Trophoblast cell (in vitro differentiated cells and primary cell): ENCODE measurements around the gene PDXP.
A peak's percentile ranks its signal among the peaks of the same experiment; 100 is the strongest.

ENCODE experiments used
- DNase-seq, 2 donors: peaks; one replicate each; pipeline ENCODE4 v3.0.0-alpha.2; 2016
- H2AFZ ChIP-seq: 2 replicates; pipeline ENCODE4 v1.6.1; 2013; ENCODE audit warnings: low read length, moderate library complexity, mild to moderate bottlenecking; ENCODE audit not compliant: insufficient read depth, poor library complexity
- H2AK5ac ChIP-seq: 2 replicates; pipeline ENCODE4 v1.6.1; 2013; ENCODE audit warnings: mild to moderate bottlenecking, low read length
- H2BK120ac ChIP-seq: 2 replicates; pipeline ENCODE4 v1.6.1; 2013; ENCODE audit warnings: low read length, mild to moderate bottlenecking, moderate library complexity; ENCODE audit not compliant: insufficient read depth, poor library complexity
- H2BK12ac ChIP-seq: 2 replicates; pipeline ENCODE4 v1.6.1; 2013; ENCODE audit warnings: mild to moderate bottlenecking, low read length, moderate library complexity
- H2BK5ac ChIP-seq: 2 replicates; pipeline ENCODE4 v1.6.1; 2013; ENCODE audit warnings: low read length, low read depth, moderate library complexity, mild to moderate bottlenecking; ENCODE audit not compliant: poor library complexity
- H3K14ac ChIP-seq: 2 replicates; pipeline ENCODE4 v1.6.1; 2013; ENCODE audit warnings: mild to moderate bottlenecking, low read length
- H3K18ac ChIP-seq: 2 replicates; pipeline ENCODE4 v1.6.1; 2013; ENCODE audit warnings: mild to moderate bottlenecking, low read length
- H3K23ac ChIP-seq: 2 replicates; pipeline ENCODE4 v1.6.1; 2013; ENCODE audit warnings: low read length
- H3K27ac ChIP-seq: 2 replicates; pipeline ENCODE4 v1.5.1; 2013; ENCODE audit warnings: low read depth, mild to moderate bottlenecking, inconsistent platforms, low read length, moderate library complexity
- H3K27me3 ChIP-seq: 2 replicates; pipeline ENCODE4 v1.6.1; 2013; ENCODE audit warnings: inconsistent platforms, mild to moderate bottlenecking, low read length, moderate library complexity; ENCODE audit not compliant: insufficient read depth
- H3K36me3 ChIP-seq, 2 experiments: 1 replicate in 1 of 2; 2 replicates in 1 of 2; pipeline ENCODE4 v1.6.1; 2013; ENCODE audit warnings: low read length in 2 of 2, mild to moderate bottlenecking in 2 of 2, moderate library complexity in 1 of 2; ENCODE audit not compliant: insufficient read depth in 2 of 2, control insufficient read depth in 1 of 2
- H3K4ac ChIP-seq: 2 replicates; pipeline ENCODE4 v1.6.1; 2013; ENCODE audit warnings: low read depth, mild to moderate bottlenecking, low read length, moderate library complexity
- H3K4me1 ChIP-seq, 2 experiments: 1 replicate in 1 of 2; 2 replicates in 1 of 2; pipeline ENCODE4 v1.6.1; 2013; ENCODE audit warnings: low read length in 2 of 2, mild to moderate bottlenecking in 2 of 2, moderate library complexity in 1 of 2; ENCODE audit not compliant: insufficient read depth in 2 of 2, control insufficient read depth in 1 of 2
- H3K4me2 ChIP-seq: 2 replicates; pipeline ENCODE4 v1.6.1; 2013; ENCODE audit warnings: inconsistent platforms, mild to moderate bottlenecking, low read length, moderate library complexity
- H3K4me3 ChIP-seq: 2 replicates; pipeline ENCODE4 v1.5.1; 2013; ENCODE audit warnings: mild to moderate bottlenecking, low read depth, low read length, inconsistent platforms
- H3K79me1 ChIP-seq: one replicate; pipeline ENCODE4 v1.6.1; 2013; ENCODE audit warnings: low read length
- H3K79me2 ChIP-seq: 2 replicates; pipeline ENCODE4 v1.6.1; 2013; ENCODE audit warnings: low read length, mild to moderate bottlenecking; ENCODE audit not compliant: control insufficient read depth, insufficient read depth, poor library complexity
- H3K9ac ChIP-seq: 2 replicates; pipeline ENCODE4 v1.6.1; 2013; ENCODE audit warnings: mild to moderate bottlenecking, low read length
- H3K9me3 ChIP-seq: 2 replicates; pipeline ENCODE4 v1.6.1; 2013; ENCODE audit warnings: low read depth, mild to moderate bottlenecking, control low read depth, inconsistent platforms, low read length; ENCODE audit not compliant: insufficient read depth
- H4K12ac ChIP-seq: 2 replicates; pipeline ENCODE4 v1.6.1; 2013; ENCODE audit warnings: low read depth, mild to moderate bottlenecking, low read length, moderate library complexity
- H4K8ac ChIP-seq: 2 replicates; pipeline ENCODE4 v1.6.1; 2013; ENCODE audit warnings: low read depth, mild to moderate bottlenecking, low read length, moderate library complexity
- H4K91ac ChIP-seq: one replicate; pipeline ENCODE4 v1.6.1; 2013; ENCODE audit warnings: low read depth, mild to moderate bottlenecking, low read length, moderate library complexity
- WGBS: extraction: QIAGEN DNeasy Blood & Tissue Kit; methylation state at CpG from one replicate; pipeline ENCODE4 v1.1.7; 2013; ENCODE audit warnings: missing lambda C conversion rate; ENCODE audit not compliant: insufficient read length, insufficient coverage; ENCODE audit errors: extremely low coverage; 5-methylcytosine and 5-hydroxymethylcytosine counted together

The PDXP gene

DNA sequence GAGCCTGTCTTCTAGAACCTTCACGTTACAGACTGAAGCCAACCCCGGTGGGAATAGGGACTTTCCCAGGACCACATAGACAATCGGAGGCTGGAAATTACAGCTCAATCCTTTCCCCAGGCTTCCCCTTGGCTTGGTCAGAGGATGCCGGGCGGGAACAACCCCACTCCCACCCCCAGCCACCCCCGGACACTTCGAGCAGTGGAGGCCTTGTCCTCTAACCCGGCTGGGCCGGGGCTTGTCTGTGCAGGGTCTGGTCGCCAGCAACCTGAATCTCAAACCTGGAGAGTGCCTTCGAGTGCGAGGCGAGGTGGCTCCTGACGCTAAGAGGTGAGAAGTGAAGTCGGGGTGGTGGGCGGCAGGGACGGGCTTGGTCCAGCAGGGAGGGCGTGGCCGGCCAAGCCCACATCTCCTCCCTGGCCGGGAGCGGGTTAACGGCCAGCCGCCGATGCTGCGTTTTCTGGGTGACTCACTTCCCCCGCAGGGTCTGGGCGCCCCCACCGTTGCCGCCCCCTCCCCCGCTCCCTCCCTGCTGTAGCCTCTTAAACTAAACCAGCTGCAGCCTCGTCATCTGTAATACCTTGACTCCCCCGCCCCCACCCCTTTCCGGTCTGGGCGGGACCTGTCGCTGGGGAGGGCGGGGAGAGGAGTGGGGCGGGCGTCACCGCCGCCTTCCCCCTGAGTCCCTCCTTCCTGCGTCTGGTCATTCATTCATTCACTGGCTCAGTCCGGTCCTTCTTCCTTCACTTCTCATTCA, 18.4 kb downstream of the PDXP start:
- Histone ChIP-seq H3K79me2 (no peaks in the 10 kb centered on the region), H2BK12ac (peak overlapping the region; percentile 51), H3K9ac (no peak overlapping the region), H3K9me3 (no peaks in the 10 kb centered on the region), H3K4me1 (peaks cover 6 to 11% of the 10 kb centered on the region in 2 experiments), H3K4me2 (peak overlapping the region; percentile 71), H2BK5ac (peak overlapping the region; percentile 67), H3K4me3 (peak overlapping the region; percentile 51), H3K27me3 (no peaks in the 10 kb centered on the region), H3K14ac (peak overlapping the region; percentile 74), H3K27ac (peak overlapping the region; percentile 40), H4K8ac (peak overlapping the region; percentile 85), H2AFZ (peak overlapping the region; percentile 82), H3K79me1 (peaks cover 9% of the 10 kb centered on the region), H4K12ac (peak overlapping the region; percentile 81), H3K18ac (peak overlapping the region; percentile 28), H3K4ac (peak overlapping the region; percentile 29), H4K91ac (peak overlapping the region; percentile 81), H2BK120ac (peak overlapping the region; percentile 71), H3K36me3 (no peaks in the 10 kb centered on the region), H2AK5ac (peak overlapping the region; percentile 84), H3K23ac (no peak overlapping the region)
- DNase-seq: peak; percentile 85 to 91
- WGBS: no CpG with 5 or more reads among the region's 42 CpGs

DNA sequence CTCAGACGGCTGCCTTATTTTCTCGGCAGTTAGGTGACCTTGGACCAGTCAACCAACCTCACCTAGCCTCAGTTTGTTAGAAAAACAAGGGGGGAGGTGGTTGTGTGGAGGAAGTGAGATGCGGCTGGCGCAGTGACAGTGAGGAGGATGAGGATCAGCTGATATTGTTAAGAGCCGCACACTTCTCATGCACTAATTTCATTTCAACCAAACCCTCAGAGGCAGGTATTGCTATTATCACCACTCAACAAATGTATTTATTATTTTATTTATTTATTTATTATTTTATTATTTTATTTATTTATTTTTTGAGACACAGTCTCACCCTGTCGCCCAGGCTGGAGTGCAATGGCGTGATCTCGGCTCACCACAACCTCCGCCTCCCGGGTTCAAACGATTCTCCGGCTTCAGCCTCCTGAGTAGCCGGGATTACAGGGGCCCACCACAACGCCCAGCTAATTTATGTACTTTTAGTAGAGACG, 19.0 kb downstream of the PDXP start:
- no CpG with 5 or more reads among the region's 15 CpGs for WGBS
- Histone ChIP-seq H3K4ac (no peak overlapping the region), H4K8ac (peak overlapping the region; percentile 15)

DNA sequence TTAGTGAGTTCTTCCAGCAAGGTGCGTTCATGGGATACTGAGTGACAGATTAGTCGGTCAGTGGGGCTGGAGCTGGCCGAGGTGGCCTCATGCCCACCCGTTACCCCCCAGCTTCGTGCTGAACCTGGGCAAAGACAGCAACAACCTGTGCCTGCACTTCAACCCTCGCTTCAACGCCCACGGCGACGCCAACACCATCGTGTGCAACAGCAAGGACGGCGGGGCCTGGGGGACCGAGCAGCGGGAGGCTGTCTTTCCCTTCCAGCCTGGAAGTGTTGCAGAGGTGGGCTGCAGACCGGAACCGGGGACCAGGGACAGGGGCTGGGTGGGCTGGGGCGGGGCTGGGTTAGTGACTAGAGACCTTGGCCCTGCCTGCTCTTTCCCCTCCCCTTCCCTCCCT, 19.8 kb downstream of the PDXP start:
- Histone ChIP-seq H4K91ac (no peak overlapping the region), H3K79me1 (peaks cover 9% of the 10 kb centered on the region), H3K27me3 (no peaks in the 10 kb centered on the region), H3K36me3 (no peaks in the 10 kb centered on the region), H3K18ac (no peak overlapping the region), H3K4me1 (peaks cover 6 to 11% of the 10 kb centered on the region in 2 experiments), H3K27ac (no peak overlapping the region), H3K79me2 (no peaks in the 10 kb centered on the region), H2BK5ac (no peak overlapping the region), H3K4me2 (no peak overlapping the region), H2BK12ac (peak overlapping the region; percentile 46), H3K9me3 (no peaks in the 10 kb centered on the region), H3K23ac (no peak overlapping the region), H3K9ac (no peak overlapping the region), H2AFZ (no peak overlapping the region), H3K14ac (peak overlapping the region; percentile 10), H3K4me3 (no peak overlapping the region), H4K12ac (no peak overlapping the region), H2BK120ac (no peak overlapping the region), H3K4ac (no peak overlapping the region), H4K8ac (no peak overlapping the region), H2AK5ac (peak overlapping the region; percentile 77)
- no CpG with 5 or more reads among the region's 18 CpGs for WGBS
- no peak for DNase-seq

More for the DNA sequence above, 19.0 kb downstream of the PDXP start:
- Histone ChIP-seq H3K4me3 (peak overlapping the region; percentile 31), H3K9ac (peak overlapping the region; percentile 65), H3K79me2 (no peaks in the 10 kb centered on the region), H3K9me3 (no peaks in the 10 kb centered on the region), H3K36me3 (no peaks in the 10 kb centered on the region), H2BK120ac (no peak overlapping the region), H2BK5ac (no peak overlapping the region), H3K27ac (peak overlapping the region; percentile 14), H3K4me1 (peaks cover 6 to 11% of the 10 kb centered on the region in 2 experiments), H3K4me2 (peak overlapping the region; percentile 71), H2BK12ac (no peak overlapping the region), H4K12ac (no peak overlapping the region), H3K18ac (peak overlapping the region; percentile 5), H3K23ac (no peak overlapping the region), H3K14ac (no peak overlapping the region), H2AFZ (peak overlapping the region; percentile 82), H2AK5ac (no peak overlapping the region), H4K91ac (peak overlapping the region; percentile 36), H3K27me3 (no peaks in the 10 kb centered on the region), H3K79me1 (peaks cover 9% of the 10 kb centered on the region)
- no peak for DNase-seq

DNA sequence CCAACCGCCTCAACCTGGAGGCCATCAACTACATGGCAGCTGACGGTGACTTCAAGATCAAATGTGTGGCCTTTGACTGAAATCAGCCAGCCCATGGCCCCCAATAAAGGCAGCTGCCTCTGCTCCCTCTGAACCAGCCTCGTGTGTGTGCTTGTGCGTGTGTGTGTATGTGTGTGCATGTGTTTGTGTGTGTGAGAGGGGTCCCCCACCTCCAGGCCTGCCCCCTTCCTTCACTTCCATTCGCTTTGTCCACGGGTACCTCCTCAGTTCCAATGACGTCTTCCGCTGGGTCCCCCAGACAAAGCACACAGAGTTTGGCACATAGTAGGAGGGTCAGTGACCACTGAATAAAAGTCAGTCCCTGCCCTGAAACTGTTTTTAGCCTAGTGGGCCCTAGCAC, 21.1 kb downstream of the PDXP start:
- no peak overlapping the region for H2BK5ac ChIP-seq
- H3K79me1 ChIP-seq: peaks cover 9% of the 10 kb centered on the region

More for the DNA sequence above, 21.1 kb downstream of the PDXP start:
- H4K91ac ChIP-seq: no peak overlapping the region
- no peak for DNase-seq
- H3K4ac ChIP-seq: no peak overlapping the region
- H3K23ac ChIP-seq: no peak overlapping the region
- no peak overlapping the region for H2BK120ac ChIP-seq
- no CpG with 5 or more reads among the region's 8 CpGs for WGBS
- H3K4me1 ChIP-seq: peaks cover 6 to 11% of the 10 kb centered on the region in 2 experiments
- no peak overlapping the region for H2AFZ ChIP-seq
- peak overlapping the region; percentile 16 for H2AK5ac ChIP-seq
- no peak overlapping the region for H2BK12ac ChIP-seq
- no peak overlapping the region for H3K4me2 ChIP-seq
- no peak overlapping the region for H3K18ac ChIP-seq
- H3K27me3 ChIP-seq: no peaks in the 10 kb centered on the region
- H4K8ac ChIP-seq: no peak overlapping the region
- H3K9me3 ChIP-seq: no peaks in the 10 kb centered on the region
- no peak overlapping the region for H3K9ac ChIP-seq
- no peaks in the 10 kb centered on the region for H3K36me3 ChIP-seq
- H3K4me3 ChIP-seq: no peak overlapping the region
- H3K27ac ChIP-seq: no peak overlapping the region
- H3K14ac ChIP-seq: no peak overlapping the region
- no peak overlapping the region for H4K12ac ChIP-seq
- H3K79me2 ChIP-seq: no peaks in the 10 kb centered on the region
